Liver (tissue), 3 donors: ENCODE measurements around the gene ARHGEF4.

Experiments used
- EGR1 ChIP-seq, 2 donors: IDR thresholded peaks; 2 replicates each; pipeline ENCODE4 v1.6.1; 2016 to 2018; ENCODE audit warnings: antibody characterized with exemption in 2 of 2, low read depth in 2 of 2
- FOXA1 ChIP-seq: IDR thresholded peaks from 2 replicates; pipeline ENCODE4 v1.6.1; 2016; ENCODE audit warnings: antibody characterized with exemption
- FOXA2 ChIP-seq: IDR thresholded peaks from 2 replicates; pipeline ENCODE4 v1.6.1; 2016; ENCODE audit warnings: antibody characterized with exemption
- GABPA ChIP-seq, 2 donors: IDR thresholded peaks in 1 of 2; conservative IDR thresholded peaks in 1 of 2; 2 replicates each; pipeline ENCODE4 v1.6.1; 2016; ENCODE audit warnings: antibody characterized with exemption in 2 of 2, mild to moderate bottlenecking in 1 of 2, moderate library complexity in 1 of 2
- TAF1 ChIP-seq: conservative IDR thresholded peaks from 2 replicates; pipeline ENCODE4 v1.6.1; 2016; ENCODE audit warnings: antibody characterized with exemption, mild to moderate bottlenecking
- TF ChIP-seq, protein P1 (sequence below): IDR thresholded peaks from 2 replicates; pipeline ENCODE4 v1.6.1; 2016; ENCODE audit warnings: antibody characterized with exemption
- TF ChIP-seq, protein P2 (sequence below): fragments of 150-350 bp; IDR thresholded peaks from 2 replicates; pipeline ENCODE4 v1.5.1; 2017; ENCODE audit warnings: improper control_type of control experiment, low read depth, low read length; ENCODE audit not compliant: missing input control
- TF ChIP-seq, protein P3 (sequence below): IDR thresholded peaks from 2 replicates; pipeline ENCODE4 v1.6.1; 2016; ENCODE audit warnings: antibody characterized with exemption
- TF ChIP-seq, protein P4 (sequence below): IDR thresholded peaks from 2 replicates; pipeline ENCODE4 v1.6.1; 2016; ENCODE audit warnings: antibody characterized with exemption
- donor health status: healthy.
- donor health status: healthy.

DNA sequence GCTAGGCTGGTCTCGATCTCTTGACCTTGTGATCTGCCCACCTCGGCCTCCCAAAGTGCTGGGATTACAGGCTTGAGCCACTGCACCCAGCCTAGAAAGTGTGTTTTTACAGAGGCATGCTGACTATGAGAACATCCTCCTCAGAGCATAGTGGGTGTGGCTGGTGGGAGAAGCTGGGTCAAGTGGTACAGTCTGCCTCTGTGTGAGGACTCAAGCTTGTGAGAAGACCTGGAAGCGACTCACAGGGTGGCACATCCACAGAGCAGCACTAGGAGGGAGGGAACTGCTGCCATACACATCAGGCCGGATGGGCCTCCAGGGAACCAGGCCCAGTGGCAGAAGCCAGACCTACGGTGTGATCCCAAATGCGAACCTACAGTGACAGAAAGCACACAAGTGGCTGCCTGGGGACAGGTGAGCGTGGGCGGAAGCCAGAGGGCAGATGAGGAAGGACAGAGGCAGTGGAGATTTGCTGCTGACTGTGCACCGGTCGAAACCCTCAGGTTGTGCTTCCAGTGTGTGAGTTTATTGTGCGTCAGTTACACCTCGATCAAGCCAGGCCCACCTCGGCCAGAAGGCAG is 8.9 kb downstream of the ARHGEF4 start:
- TF ChIP-seq, protein P1, sequence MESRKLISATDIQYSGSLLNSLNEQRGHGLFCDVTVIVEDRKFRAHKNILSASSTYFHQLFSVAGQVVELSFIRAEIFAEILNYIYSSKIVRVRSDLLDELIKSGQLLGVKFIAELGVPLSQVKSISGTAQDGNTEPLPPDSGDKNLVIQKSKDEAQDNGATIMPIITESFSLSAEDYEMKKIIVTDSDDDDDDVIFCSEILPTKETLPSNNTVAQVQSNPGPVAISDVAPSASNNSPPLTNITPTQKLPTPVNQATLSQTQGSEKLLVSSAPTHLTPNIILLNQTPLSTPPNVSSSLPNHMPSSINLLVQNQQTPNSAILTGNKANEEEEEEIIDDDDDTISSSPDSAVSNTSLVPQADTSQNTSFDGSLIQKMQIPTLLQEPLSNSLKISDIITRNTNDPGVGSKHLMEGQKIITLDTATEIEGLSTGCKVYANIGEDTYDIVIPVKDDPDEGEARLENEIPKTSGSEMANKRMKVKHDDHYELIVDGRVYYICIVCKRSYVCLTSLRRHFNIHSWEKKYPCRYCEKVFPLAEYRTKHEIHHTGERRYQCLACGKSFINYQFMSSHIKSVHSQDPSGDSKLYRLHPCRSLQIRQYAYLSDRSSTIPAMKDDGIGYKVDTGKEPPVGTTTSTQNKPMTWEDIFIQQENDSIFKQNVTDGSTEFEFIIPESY = no peak
- TF ChIP-seq, protein P2, sequence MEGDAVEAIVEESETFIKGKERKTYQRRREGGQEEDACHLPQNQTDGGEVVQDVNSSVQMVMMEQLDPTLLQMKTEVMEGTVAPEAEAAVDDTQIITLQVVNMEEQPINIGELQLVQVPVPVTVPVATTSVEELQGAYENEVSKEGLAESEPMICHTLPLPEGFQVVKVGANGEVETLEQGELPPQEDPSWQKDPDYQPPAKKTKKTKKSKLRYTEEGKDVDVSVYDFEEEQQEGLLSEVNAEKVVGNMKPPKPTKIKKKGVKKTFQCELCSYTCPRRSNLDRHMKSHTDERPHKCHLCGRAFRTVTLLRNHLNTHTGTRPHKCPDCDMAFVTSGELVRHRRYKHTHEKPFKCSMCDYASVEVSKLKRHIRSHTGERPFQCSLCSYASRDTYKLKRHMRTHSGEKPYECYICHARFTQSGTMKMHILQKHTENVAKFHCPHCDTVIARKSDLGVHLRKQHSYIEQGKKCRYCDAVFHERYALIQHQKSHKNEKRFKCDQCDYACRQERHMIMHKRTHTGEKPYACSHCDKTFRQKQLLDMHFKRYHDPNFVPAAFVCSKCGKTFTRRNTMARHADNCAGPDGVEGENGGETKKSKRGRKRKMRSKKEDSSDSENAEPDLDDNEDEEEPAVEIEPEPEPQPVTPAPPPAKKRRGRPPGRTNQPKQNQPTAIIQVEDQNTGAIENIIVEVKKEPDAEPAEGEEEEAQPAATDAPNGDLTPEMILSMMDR = no peak
- TF ChIP-seq, protein P3, sequence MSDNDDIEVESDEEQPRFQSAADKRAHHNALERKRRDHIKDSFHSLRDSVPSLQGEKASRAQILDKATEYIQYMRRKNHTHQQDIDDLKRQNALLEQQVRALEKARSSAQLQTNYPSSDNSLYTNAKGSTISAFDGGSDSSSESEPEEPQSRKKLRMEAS = no peak
- no peak for TF ChIP-seq EGR1 (IDR thresholded peaks at IDR 0.05; ENCODE audit: low read depth in 2 of 2)
- TF ChIP-seq TAF1 = no peak
- TF ChIP-seq, protein P4, sequence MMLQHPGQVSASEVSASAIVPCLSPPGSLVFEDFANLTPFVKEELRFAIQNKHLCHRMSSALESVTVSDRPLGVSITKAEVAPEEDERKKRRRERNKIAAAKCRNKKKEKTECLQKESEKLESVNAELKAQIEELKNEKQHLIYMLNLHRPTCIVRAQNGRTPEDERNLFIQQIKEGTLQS = no peak
- no peak for TF ChIP-seq FOXA2
- no peak for TF ChIP-seq FOXA1
- no peak for TF ChIP-seq GABPA (IDR thresholded peaks at IDR 0.05 in 1 of 2, conservative IDR thresholded peaks at IDR 0.05 in 1 of 2)
